Right atrium auricular region (tissue), 2 donors: Measurements from ENCODE around the gene C16orf90. TPM values are rescaled to one million over a fixed set of nuclear protein-coding genes. Genes with fewer than 3 reads are reported as not detected.

Experiments
- DNase-seq: peaks from one replicate; pipeline ENCODE4 v3.0.0-alpha.2; 2019; ENCODE audit warnings: low spot score
- H3K27ac ChIP-seq, 2 donors: fragments of 200-600 bp; sonication (generic); 1 replicate in 1 of 2; 2 replicates in 1 of 2; pipeline ENCODE4 v1.5.1; 2016 to 2019
- H3K27me3 ChIP-seq, 2 donors: fragments of 200-600 bp; sonication (generic); one replicate each; pipeline versions ENCODE4 v1.5.1 to v1.6.0; 2017 to 2019
- H3K36me3 ChIP-seq: fragments of 200-600 bp; sonication (generic); one replicate; pipeline ENCODE4 v1.5.1; 2016
- H3K4me1 ChIP-seq, 2 donors: fragments of 200-600 bp; sonication (generic); one replicate each; pipeline versions ENCODE4 v1.5.1 to v1.6.0; 2017 to 2019
- H3K4me3 ChIP-seq, 2 donors: fragments of 200-600 bp; sonication (generic); 1 replicate in 1 of 2; 2 replicates in 1 of 2; pipeline ENCODE4 v1.5.1; 2017 to 2019; ENCODE audit warnings: mild to moderate bottlenecking in 1 of 2, moderate library complexity in 1 of 2
- H3K9me3 ChIP-seq, 2 donors: fragments of 200-600 bp; sonication (generic); one replicate each; pipeline ENCODE4 v1.5.1; 2019
- total RNA-seq, 2 donors: library from RNA; depleted of rRNA; stranded (reverse); fragments of >200 nt; gene quantifications; one replicate each; pipeline ENCODE4 v1.1.0, GENCODE V29; 2016
- TF ChIP-seq, protein P1 (sequence below), 2 donors: fragments of 200-600 bp; sonication (generic); IDR thresholded peaks; one replicate each; pipeline ENCODE4 v1.5.1; 2019; ENCODE audit warnings: antibody characterized with exemption in 2 of 2

Gene C16orf90
- total RNA-seq, 2 donors from 2014 or later: not detected

DNA sequence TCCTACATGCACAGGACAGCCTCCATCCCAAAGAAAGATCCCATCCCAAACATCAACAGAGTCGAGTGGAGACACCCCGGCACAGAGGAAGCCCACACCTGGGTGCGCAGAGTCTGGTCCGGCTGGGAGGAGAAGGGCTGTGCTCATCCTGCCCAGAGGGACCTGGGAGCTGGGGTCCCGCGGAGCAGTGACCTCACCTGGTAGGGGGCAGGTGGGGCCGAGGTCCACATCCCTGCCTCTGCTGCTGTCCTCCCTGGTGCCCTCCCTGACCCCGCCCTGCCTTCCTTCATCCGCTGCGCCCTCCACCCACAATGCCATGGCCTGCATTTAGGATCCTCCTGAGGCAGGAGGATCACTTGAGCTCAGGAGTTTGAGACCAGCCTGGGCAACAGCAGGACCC is 2.9 kb downstream of the C16orf90 start:
- no peaks in the 10 kb centered on the region for H3K9me3 ChIP-seq
- H3K27me3 ChIP-seq: no peaks in the 10 kb centered on the region
- TF ChIP-seq, protein P1, sequence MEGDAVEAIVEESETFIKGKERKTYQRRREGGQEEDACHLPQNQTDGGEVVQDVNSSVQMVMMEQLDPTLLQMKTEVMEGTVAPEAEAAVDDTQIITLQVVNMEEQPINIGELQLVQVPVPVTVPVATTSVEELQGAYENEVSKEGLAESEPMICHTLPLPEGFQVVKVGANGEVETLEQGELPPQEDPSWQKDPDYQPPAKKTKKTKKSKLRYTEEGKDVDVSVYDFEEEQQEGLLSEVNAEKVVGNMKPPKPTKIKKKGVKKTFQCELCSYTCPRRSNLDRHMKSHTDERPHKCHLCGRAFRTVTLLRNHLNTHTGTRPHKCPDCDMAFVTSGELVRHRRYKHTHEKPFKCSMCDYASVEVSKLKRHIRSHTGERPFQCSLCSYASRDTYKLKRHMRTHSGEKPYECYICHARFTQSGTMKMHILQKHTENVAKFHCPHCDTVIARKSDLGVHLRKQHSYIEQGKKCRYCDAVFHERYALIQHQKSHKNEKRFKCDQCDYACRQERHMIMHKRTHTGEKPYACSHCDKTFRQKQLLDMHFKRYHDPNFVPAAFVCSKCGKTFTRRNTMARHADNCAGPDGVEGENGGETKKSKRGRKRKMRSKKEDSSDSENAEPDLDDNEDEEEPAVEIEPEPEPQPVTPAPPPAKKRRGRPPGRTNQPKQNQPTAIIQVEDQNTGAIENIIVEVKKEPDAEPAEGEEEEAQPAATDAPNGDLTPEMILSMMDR (IDR thresholded peaks at IDR 0.05): no peak
- H3K27ac ChIP-seq: no peak overlapping the region
- no peak for DNase-seq
- H3K4me1 ChIP-seq: peaks cover 0 to 16% of the 10 kb centered on the region in 2 donors
- H3K4me3 ChIP-seq: no peak overlapping the region
- no peaks in the 10 kb centered on the region for H3K36me3 ChIP-seq

DNA sequence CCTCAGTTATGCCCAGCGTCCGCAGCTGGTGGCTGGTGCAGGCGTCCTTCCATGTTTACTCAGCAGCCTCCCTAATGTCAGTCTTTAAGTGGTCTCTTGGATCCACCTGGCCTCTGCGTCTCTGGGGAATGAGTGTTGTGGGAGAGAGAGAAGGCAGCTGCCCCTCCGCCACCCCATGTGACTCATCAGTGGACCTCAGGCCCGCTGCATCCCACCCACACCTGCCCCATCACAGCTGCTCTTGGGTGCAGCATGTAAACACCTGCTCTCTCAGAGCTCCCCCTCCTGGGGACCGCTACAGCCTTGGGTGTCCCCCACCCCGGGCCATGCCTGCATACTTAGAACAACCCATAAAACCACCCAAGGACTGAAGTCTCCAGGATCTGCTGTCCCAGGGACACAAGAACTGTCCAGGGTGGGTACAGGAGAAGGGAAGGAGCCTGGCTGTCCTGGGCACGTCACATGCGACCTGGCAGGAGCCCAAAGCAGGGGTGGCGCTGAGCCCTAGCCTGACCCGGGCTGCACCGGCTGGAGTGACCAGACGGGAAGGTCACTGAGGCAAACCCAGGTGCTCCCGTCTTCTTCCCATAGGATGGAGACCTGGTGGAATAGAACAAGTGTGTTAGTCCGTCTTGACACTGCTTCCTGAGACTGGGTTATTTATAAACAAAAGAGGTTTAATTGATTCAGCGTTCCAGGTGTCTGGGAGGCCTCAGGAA is 4.2 kb downstream of the C16orf90 start:
- no peaks in the 10 kb centered on the region for H3K27me3 ChIP-seq
- no peak overlapping the region for H3K27ac ChIP-seq
- H3K9me3 ChIP-seq: no peaks in the 10 kb centered on the region
- H3K36me3 ChIP-seq: peaks cover 5% of the 10 kb centered on the region
- TF ChIP-seq, protein P1 (IDR thresholded peaks at IDR 0.05): no peak
- peaks cover 0 to 16% of the 10 kb centered on the region in 2 donors for H3K4me1 ChIP-seq
- H3K4me3 ChIP-seq: no peak overlapping the region
- DNase-seq: no peak

DNA sequence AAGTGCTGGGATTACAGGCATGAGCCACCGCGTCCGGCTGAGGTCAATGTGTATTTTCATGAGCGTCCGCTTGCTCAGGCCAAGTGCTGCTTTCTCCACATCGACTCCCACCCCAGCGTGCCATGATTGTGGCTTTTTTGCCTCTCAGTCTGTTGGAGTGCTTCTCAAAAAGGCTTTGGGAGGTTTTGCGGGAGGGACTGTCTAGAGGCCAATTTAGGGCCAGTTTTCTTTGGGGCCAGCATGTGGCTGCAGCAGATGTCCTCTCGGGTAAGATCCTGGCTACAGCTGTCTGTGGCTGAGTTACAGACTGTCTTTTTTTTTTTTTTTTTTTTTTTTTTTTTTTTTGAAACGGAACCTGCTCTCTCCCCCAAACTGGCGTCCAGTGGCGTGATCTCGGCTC is 6.5 kb downstream of the C16orf90 start:
- Histone ChIP-seq H3K36me3 (peaks cover 27% of the 10 kb centered on the region), H3K27me3 (no peaks in the 10 kb centered on the region), H3K27ac (no peak overlapping the region), H3K9me3 (no peaks in the 10 kb centered on the region), H3K4me1 (peaks cover 0 to 16% of the 10 kb centered on the region in 2 donors), H3K4me3 (no peak overlapping the region)
- TF ChIP-seq, protein P1 (IDR thresholded peaks at IDR 0.05): no peak
- DNase-seq: no peak

- Histone ChIP-seq H3K27ac (no peak overlapping the region), H3K27me3 (no peaks in the 10 kb centered on the region), H3K36me3 (peaks cover 38% of the 10 kb centered on the region), H3K9me3 (no peaks in the 10 kb centered on the region), H3K4me1 (peaks cover 0 to 16% of the 10 kb centered on the region in 2 donors), H3K4me3 (no peak overlapping the region)
- no peak for DNase-seq
- TF ChIP-seq, protein P1 (IDR thresholded peaks at IDR 0.05): no peak
Measured at GRCh38 chr16:3487521-3488410, 7.5 kb downstream of the C16orf90 start.

- H3K9me3 ChIP-seq: no peaks in the 10 kb centered on the region
- no peak for DNase-seq
- TF ChIP-seq, protein P1 (IDR thresholded peaks at IDR 0.05): no peak
- peaks cover 49% of the 10 kb centered on the region for H3K36me3 ChIP-seq
- no peak overlapping the region for H3K4me3 ChIP-seq
- no peaks in the 10 kb centered on the region for H3K27me3 ChIP-seq
- no peak overlapping the region for H3K27ac ChIP-seq
- peaks cover 0 to 14% of the 10 kb centered on the region in 2 donors for H3K4me1 ChIP-seq
Measured at GRCh38 chr16:3486506-3487215, 8.6 kb downstream of the C16orf90 start.
